GM12873 (cell line): ENCODE results near the gene CRACDL.

Experiments
- CTCF ChIP-seq: IDR thresholded peaks from 2 replicates; pipeline ENCODE4 v1.5.1; 2012; ENCODE audit warnings: low read depth, mild to moderate bottlenecking, moderate library complexity, low read length, control low read depth; ENCODE audit not compliant: insufficient read depth; ENCODE audit errors: missing control alignments

CRACDL gene

GRCh38 chr2:98870516-98871158, 65.4 kb downstream of the CRACDL start:
- TF ChIP-seq CTCF, result no peak

DNA sequence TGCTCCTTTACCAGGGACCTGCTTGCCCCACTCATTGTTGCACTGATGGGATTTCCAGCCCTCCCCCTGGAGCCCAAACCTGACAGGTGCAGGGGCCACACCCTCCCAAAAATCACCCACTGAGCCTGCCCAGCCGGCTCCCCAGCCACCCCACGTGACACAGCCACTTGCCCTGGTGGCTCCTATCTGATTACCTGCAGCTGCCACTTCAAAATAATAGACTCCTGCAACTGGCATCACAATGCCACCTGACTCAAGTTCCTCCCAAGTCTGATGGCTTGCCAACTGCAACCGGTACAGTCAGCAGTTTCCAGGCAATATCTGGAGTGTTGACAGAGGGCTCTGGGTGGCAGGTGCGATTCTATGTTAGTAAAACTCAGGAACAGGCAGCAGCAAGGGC, 66.2 kb downstream of the CRACDL start:
- no peak for TF ChIP-seq CTCF

GRCh38 chr2:98869272-98869641, 66.8 kb downstream of the CRACDL start:
- no peak for TF ChIP-seq CTCF

DNA sequence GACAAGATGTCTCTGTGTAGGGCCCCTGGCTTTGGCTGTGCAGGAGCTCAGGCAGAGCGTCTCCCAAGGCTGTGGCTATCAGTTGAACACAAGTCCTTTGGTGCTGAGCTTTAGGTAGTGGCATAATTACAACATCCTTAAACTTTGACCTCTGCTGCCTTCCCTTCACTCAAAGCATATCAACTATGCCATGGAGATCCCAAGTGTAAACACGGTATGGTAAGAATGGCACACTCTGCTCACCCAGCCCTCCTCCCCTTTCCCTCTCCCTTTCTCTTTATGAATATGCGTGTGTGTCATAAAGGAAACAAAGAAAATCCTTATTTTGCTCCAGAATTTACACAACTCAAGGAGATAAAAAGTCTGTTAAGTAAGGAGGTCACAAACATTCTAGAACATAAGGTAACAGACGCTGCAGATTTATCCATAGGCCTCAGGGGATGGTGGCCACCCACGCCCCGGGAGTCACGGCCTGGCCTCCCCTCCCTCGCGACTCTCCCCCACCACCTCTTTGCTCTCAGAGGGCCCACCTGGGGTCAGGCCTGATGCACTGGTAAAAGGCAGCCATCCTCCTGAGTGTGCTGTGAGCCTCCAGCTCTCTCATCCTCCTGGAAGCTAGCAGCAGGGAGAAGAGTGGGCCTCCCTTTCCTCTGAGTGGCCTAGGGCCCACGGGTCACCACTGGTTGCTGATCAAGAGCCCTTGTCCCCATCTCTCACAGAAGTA, 67.3 kb downstream of the CRACDL start:
- TF ChIP-seq CTCF, result no peak

- TF ChIP-seq CTCF, result no peak
These were observed 68.3 kb downstream of the CRACDL start for GRCh38 chr2:98867539-98868309.

DNA sequence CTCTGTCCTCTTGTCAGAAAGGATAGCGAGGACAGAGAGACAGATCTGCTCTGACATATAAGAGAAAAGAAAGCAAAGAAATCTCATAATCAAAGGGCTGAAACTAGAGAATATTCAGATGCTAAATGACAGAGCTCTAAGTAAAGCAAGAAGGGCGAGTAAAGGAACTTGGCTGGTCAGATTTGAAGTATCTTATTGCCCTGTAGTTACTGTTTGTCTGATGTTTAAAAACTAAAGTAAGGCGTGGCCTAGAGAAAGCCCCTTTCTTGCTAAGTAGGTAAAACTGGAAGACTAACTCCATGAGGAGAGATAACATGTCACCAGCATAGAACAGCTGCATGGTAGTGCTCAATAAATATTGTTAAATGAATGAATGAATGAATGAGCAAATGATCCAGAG, 70.0 kb downstream of the CRACDL start:
- no peak for TF ChIP-seq CTCF

DNA sequence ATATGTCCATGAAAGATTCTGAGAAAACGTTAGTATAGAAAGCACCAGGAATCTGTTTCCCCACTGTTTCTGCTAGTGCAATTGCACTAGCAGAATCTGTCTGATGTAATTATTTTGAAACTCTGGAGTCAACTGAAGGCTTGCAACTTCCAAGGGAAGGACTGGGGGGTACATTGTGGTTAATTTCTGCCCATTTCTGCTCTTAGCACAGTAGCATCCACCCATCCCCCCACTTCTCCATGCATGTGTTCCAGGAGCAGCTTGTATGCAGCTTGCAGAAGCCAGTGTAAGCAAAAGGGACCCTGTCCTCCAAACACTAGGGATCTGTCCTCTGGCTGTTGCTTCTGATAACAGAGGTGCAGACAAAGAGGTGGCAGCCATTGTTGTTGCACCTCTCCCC, 74.4 kb downstream of the CRACDL start:
- no peak for TF ChIP-seq CTCF
